Endodermal cell (in vitro differentiated cells): ENCODE data around the gene CERS5. TPM values are rescaled to one million over a fixed set of nuclear protein-coding genes. Genes with fewer than 3 reads are reported as not detected.
"Not testable (repeated sequence)": the region's sequence is repeated elsewhere in the genome, so short reads cannot be mapped to it uniquely, and the experiment has no call there.

Experiments
- DNase-seq: peaks from one replicate; pipeline ENCODE4 v3.0.0-alpha.2; 2017
- H3K27ac ChIP-seq: 2 replicates; pipeline ENCODE4 v1.5.1; 2013; ENCODE audit warnings: mild to moderate bottlenecking, low read depth, low read length, moderate library complexity
- H3K27me3 ChIP-seq: 2 replicates; pipeline ENCODE4 v1.6.1; 2013; ENCODE audit warnings: mild to moderate bottlenecking, low read length, moderate library complexity; ENCODE audit not compliant: insufficient read depth, control insufficient read depth, poor library complexity, severe bottlenecking
- H3K36me3 ChIP-seq: 2 replicates; pipeline ENCODE4 v1.7.0; 2013; ENCODE audit warnings: mild to moderate bottlenecking, low read length, moderate library complexity; ENCODE audit not compliant: control insufficient read depth, insufficient read depth
- H3K4me1 ChIP-seq: one replicate; pipeline ENCODE4 v1.7.0; 2013; ENCODE audit warnings: low read length; ENCODE audit not compliant: control insufficient read depth, insufficient read depth
- H3K4me3 ChIP-seq: 2 replicates; pipeline ENCODE4 v1.5.1; 2013; ENCODE audit warnings: mild to moderate bottlenecking, low read length, moderate library complexity
- H3K9ac ChIP-seq: 2 replicates; pipeline ENCODE4 v1.6.1; 2013; ENCODE audit warnings: mild to moderate bottlenecking, low read length, moderate library complexity; ENCODE audit not compliant: poor library complexity, severe bottlenecking; ENCODE audit errors: extremely low read depth
- H3K9me3 ChIP-seq: 2 replicates; pipeline ENCODE4 v1.6.1; 2013; ENCODE audit warnings: mild to moderate bottlenecking, low read length, moderate library complexity; ENCODE audit not compliant: control insufficient read depth
- H3K27ac Mint-ChIP-seq: 2 replicates; pipeline ENCODE4 v1.8.0; 2020; ENCODE audit warnings: mixed read lengths
- H3K27me3 Mint-ChIP-seq: 2 replicates; pipeline ENCODE4 v1.8.0; 2021; ENCODE audit warnings: mild to moderate bottlenecking, mixed read lengths; ENCODE audit not compliant: insufficient read depth
- H3K36me3 Mint-ChIP-seq: 2 replicates; pipeline ENCODE4 v1.8.0; 2020; ENCODE audit warnings: low read depth, mixed read lengths
- H3K4me1 Mint-ChIP-seq: 2 replicates; pipeline ENCODE4 v1.8.0; 2020; ENCODE audit warnings: mixed read lengths
- H3K4me3 Mint-ChIP-seq: 2 replicates; pipeline ENCODE4 v1.8.0; 2020; ENCODE audit warnings: mild to moderate bottlenecking, moderate library complexity, mixed read lengths
- H3K9me3 Mint-ChIP-seq: 2 replicates; pipeline ENCODE4 v1.8.0; 2020; ENCODE audit warnings: mild to moderate bottlenecking, mixed read lengths
- WGBS, 2 experiments: methylation state at CpG; one replicate each; pipeline versions ENCODE4 v1.1.5 to v1.1.7; 2013; ENCODE audit warnings: missing lambda C conversion rate in 2 of 2, mixed read lengths in 1 of 2; ENCODE audit not compliant: insufficient coverage in 1 of 2, insufficient read length in 1 of 2; 5-methylcytosine and 5-hydroxymethylcytosine counted together
- total RNA-seq, 2 donors: library from RNA; stranded (reverse); fragmentation: NEBNext Ultra II Directional in 1 of 2; extraction: Animal tissue kit (Norgen Biotek cat#: 25700) in 1 of 2; gene quantifications; 2 replicates in 1 of 2; 3 replicates in 1 of 2; pipeline ENCODE4 v1.2.1, GENCODE V29; 2021
- TF ChIP-seq, protein P1 (sequence below): fragments of 200-600 bp; sonication (generic); conservative IDR thresholded peaks from 2 replicates; pipeline ENCODE4 v1.5.0; 2021; ENCODE audit warnings: antibody characterized with exemption, mild to moderate bottlenecking

Gene CERS5
- total RNA-seq, 2 donors from 2014 or later: 59.7 to 65.5 TPM

DNA sequence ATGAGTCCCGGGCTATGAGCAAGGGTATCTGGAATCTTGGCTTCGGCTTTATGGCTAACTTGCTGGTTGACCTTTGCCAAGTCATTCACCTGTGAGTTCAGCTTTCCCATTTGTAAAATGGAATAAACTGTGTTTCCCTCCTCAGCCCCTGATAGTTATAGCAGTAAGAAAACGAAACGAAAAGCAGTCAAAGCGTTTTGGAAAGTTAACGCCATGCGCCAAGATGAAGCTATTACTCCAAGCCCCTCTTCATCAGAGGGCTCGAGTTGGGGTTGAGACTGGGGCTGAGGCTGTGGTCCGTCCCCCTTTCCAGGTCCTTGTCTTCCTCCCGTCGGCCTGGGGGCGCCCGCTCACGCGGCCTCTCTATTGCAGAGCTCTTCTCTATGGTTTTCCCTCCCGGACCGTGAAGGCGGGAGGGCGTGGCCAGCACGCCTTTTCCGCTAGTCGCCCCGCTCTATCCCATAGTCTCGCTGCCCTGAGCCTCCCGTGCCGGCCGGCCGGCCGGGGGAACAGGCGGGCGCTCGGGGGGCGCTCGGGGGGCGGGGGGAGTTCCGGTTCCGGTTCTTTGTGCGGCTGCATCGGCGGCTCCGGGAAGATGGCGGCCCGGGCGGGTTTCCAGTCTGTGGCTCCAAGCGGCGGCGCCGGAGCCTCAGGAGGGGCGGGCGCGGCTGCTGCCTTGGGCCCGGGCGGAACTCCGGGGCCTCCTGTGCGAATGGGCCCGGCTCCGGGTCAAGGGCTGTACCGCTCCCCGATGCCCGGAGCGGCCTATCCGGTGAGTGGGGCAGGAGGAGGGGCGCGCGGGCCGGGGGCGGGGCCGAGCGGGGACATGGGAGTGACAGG lies 82.2 kb downstream of the CERS5 start, which contains the start of gene SMARCD1:
Gene SMARCD1 (plus strand): TSS at position 568 of the 840 bp plus-strand sequence. CDS start 28 bp downstream, at position 596.
- peak; percentile 99 for DNase-seq

DNA sequence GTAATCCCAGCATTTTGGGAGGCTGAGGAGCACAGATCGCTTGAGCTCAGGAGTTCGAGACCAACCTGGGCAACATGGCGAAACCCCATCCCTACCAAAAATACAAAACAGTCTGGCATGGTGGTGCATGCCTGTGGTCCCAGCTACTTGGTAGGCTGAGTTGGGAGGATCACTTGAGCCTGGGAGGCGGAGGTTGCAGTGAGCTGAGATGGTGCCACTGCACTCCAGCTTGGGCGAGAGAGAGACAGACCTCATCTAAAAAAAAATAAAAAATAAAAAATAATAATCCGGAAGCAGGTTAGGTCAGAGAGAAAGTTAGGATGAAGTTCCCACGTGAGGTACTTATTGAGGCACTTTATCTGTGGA lies 82.8 kb downstream of the CERS5 start:
- not testable (repeated sequence) for H3K27me3 ChIP-seq, H3K4me1 Mint-ChIP-seq, DNase-seq, H3K4me1 ChIP-seq, H3K9me3 Mint-ChIP-seq, H3K9me3 ChIP-seq, H3K27ac ChIP-seq
- peak overlapping the region; percentile 84 for H3K27ac Mint-ChIP-seq
- H3K9ac ChIP-seq: peak overlapping the region; percentile 66
- peaks cover 30% of the 10 kb centered on the region for H3K36me3 ChIP-seq
- peaks cover 34% of the 10 kb centered on the region for H3K27me3 Mint-ChIP-seq
- H3K36me3 Mint-ChIP-seq: peaks cover 33% of the 10 kb centered on the region
- H3K4me3 ChIP-seq: peak overlapping the region; percentile 100
- H3K4me3 Mint-ChIP-seq: peak overlapping the region; percentile 79
- 64 to 73% methylated on average over 5 to 7 of the region's 7 CpGs for WGBS, 2 experiments

More for the DNA sequence above, 82.2 kb downstream of the CERS5 start, which contains the start of gene SMARCD1:
- WGBS, 2 experiments: 1 to 3% methylated on average over 13 to 69 of the region's 69 CpGs
- H3K27ac ChIP-seq: peak within 1 kb of the TSS; percentile 97
- peak within 1 kb of the TSS; percentile 88 for H3K27ac Mint-ChIP-seq
- no peaks in the 10 kb centered on the region for H3K9me3 ChIP-seq
- peaks cover 36% of the 10 kb centered on the region for H3K36me3 ChIP-seq
- H3K36me3 Mint-ChIP-seq: peaks cover 39% of the 10 kb centered on the region
- H3K27me3 ChIP-seq: no peaks in the 10 kb centered on the region
- H3K9me3 Mint-ChIP-seq: no peaks in the 10 kb centered on the region
- H3K4me1 Mint-ChIP-seq: peaks cover 4% of the 10 kb centered on the region
- peaks cover 27% of the 10 kb centered on the region for H3K27me3 Mint-ChIP-seq
- H3K4me1 ChIP-seq: no peaks in the 10 kb centered on the region
- peak within 1 kb of the TSS; percentile 79 for H3K4me3 Mint-ChIP-seq
- peak within 1 kb of the TSS; percentile 66 for H3K9ac ChIP-seq
- H3K4me3 ChIP-seq: peak within 1 kb of the TSS; percentile 100
- TF ChIP-seq, protein P1, sequence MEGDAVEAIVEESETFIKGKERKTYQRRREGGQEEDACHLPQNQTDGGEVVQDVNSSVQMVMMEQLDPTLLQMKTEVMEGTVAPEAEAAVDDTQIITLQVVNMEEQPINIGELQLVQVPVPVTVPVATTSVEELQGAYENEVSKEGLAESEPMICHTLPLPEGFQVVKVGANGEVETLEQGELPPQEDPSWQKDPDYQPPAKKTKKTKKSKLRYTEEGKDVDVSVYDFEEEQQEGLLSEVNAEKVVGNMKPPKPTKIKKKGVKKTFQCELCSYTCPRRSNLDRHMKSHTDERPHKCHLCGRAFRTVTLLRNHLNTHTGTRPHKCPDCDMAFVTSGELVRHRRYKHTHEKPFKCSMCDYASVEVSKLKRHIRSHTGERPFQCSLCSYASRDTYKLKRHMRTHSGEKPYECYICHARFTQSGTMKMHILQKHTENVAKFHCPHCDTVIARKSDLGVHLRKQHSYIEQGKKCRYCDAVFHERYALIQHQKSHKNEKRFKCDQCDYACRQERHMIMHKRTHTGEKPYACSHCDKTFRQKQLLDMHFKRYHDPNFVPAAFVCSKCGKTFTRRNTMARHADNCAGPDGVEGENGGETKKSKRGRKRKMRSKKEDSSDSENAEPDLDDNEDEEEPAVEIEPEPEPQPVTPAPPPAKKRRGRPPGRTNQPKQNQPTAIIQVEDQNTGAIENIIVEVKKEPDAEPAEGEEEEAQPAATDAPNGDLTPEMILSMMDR: peak; percentile 68

DNA sequence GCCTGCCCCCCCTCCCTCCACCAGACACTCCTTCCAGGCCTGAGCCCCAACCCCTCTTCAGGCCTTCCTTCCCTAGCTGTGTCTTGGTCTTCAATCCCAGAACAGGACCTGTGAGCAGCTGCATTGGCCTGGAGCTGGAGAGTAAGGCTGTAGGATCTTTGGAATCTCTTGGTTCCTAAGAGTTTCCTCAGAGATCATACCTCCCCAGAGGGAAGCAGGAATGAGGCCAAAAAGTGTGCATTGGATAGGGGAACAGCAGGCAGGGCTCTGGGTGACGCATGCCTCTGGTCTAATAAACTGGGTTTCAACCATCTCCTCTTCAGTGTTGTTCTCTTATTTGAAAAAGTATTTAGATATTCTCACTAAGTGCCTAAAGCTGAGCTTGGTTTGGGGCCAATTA lies 83.9 kb downstream of the CERS5 start:
- H3K4me1 ChIP-seq: no peaks in the 10 kb centered on the region
- no peak overlapping the region for H3K27ac ChIP-seq
- no peaks in the 10 kb centered on the region for H3K27me3 ChIP-seq
- H3K9ac ChIP-seq: no peak overlapping the region
- Mint-ChIP-seq H3K4me3 (peak overlapping the region; percentile 40), H3K4me1 (peaks cover 4% of the 10 kb centered on the region), H3K36me3 (peaks cover 23% of the 10 kb centered on the region), H3K9me3 (no peaks in the 10 kb centered on the region), H3K27ac (no peak overlapping the region), H3K27me3 (peaks cover 37% of the 10 kb centered on the region)
- 100% methylated on average over 1 of the region's 1 CpG; no CpG with 5 or more reads in 1 of the 2 experiments for WGBS, 2 experiments
- H3K4me3 ChIP-seq: no peak overlapping the region
- H3K9me3 ChIP-seq: no peaks in the 10 kb centered on the region
- peaks cover 19% of the 10 kb centered on the region for H3K36me3 ChIP-seq
- TF ChIP-seq, protein P1: no peak
- no peak for DNase-seq
